IMR-90 (cell line): ENCODE measurements around the gene STRIP1.

Source experiments
- BHLHE40 ChIP-seq: fragments of 150-350 bp; IDR thresholded peaks from 2 replicates; pipeline ENCODE4 v1.6.1; 2016; ENCODE audit warnings: mild to moderate bottlenecking, low read depth, low read length
- CEBPB ChIP-seq: IDR thresholded peaks from 2 replicates; pipeline ENCODE4 v1.6.1; 2012; ENCODE audit warnings: low read depth, low read length, improper control_type of control experiment
- CTCF ChIP-seq: conservative IDR thresholded peaks from 2 replicates; pipeline ENCODE4 v1.5.1; 2012; ENCODE audit warnings: mild to moderate bottlenecking, low read depth, low read length, improper control_type of control experiment
- ELK1 ChIP-seq: fragments of 150-350 bp; IDR thresholded peaks from 2 replicates; pipeline ENCODE4 v1.6.1; 2016; ENCODE audit warnings: low read depth, mild to moderate bottlenecking, low read length, moderate library complexity, borderline replicate concordance
- MAZ ChIP-seq: IDR thresholded peaks from 2 replicates; pipeline ENCODE4 v1.6.1; 2012; ENCODE audit warnings: low read depth, mild to moderate bottlenecking, low read length, improper control_type of control experiment, moderate library complexity, borderline replicate concordance
- MXI1 ChIP-seq: IDR thresholded peaks from 2 replicates; pipeline ENCODE4 v1.6.1; 2012; ENCODE audit warnings: low read depth, mild to moderate bottlenecking, low read length, moderate library complexity, borderline replicate concordance
- NFE2L2 ChIP-seq: fragments of 150-350 bp; IDR thresholded peaks from 2 replicates; pipeline ENCODE4 v1.6.1; 2016; ENCODE audit warnings: low read depth, mild to moderate bottlenecking, low read length
- POLR2A ChIP-seq: IDR thresholded peaks from 2 replicates; pipeline ENCODE4 v1.6.1; 2012; ENCODE audit warnings: mild to moderate bottlenecking, low read depth, low read length
- RFX5 ChIP-seq: IDR thresholded peaks from 2 replicates; pipeline ENCODE4 v1.8.0; 2012; ENCODE audit warnings: low read depth, mild to moderate bottlenecking, low read length, moderate library complexity
- SMC3 ChIP-seq: fragments of 150-350 bp; IDR thresholded peaks from 2 replicates; pipeline ENCODE4 v1.6.1; 2016; ENCODE audit warnings: low read depth, mild to moderate bottlenecking, antibody characterized with exemption, low read length, moderate library complexity
- USF2 ChIP-seq: fragments of 150-350 bp; IDR thresholded peaks from 2 replicates; pipeline ENCODE4 v1.6.1; 2017; ENCODE audit warnings: mild to moderate bottlenecking, antibody characterized with exemption, low read length, low read depth

GRCh38 chr1:110018396-110018795 is 16.0 kb upstream of the STRIP1 start:
- TF ChIP-seq USF2 (no peak), POLR2A (no peak), CTCF (no peak), NFE2L2 (no peak), MXI1 (no peak), ELK1 (no peak), BHLHE40 (no peak), CEBPB (no peak), MAZ (no peak), RFX5 (no peak), SMC3 (no peak)
